HepG2 (cell line): ENCODE measurements around the gene ISCA1. TPM values are rescaled to one million over a fixed set of nuclear protein-coding genes. Genes with fewer than 3 reads are reported as not detected.

Source experiments
- HNRNPUL1 ChIP-seq: fragments of 200-400 bp; formaldehyde crosslinking; IDR thresholded peaks from 2 replicates; pipeline ENCODE4 v1.6.1; 2017; ENCODE audit warnings: low read depth, mild to moderate bottlenecking, low read length, moderate library complexity
- NFKB2 ChIP-seq: sonication (generic); formaldehyde crosslinking; IDR thresholded peaks from 2 replicates; pipeline ENCODE4 v1.4.0; 2020; ENCODE audit warnings: missing genetic modification reagents, borderline replicate concordance
- PATZ1 ChIP-seq: sonication (generic); formaldehyde crosslinking; IDR thresholded peaks from 2 replicates; pipeline ENCODE4 v1.4.0; 2020; ENCODE audit warnings: missing genetic modification reagents
- SRSF1 ChIP-seq: fragments of 200-400 bp; formaldehyde crosslinking; optimal IDR thresholded peaks from 2 replicates; pipeline ENCODE3; 2017; ENCODE audit warnings: mild to moderate bottlenecking, low read depth, low read length, moderate library complexity
- TCF7 ChIP-seq: sonication (generic); IDR thresholded peaks from 2 replicates; pipeline ENCODE4 v1.6.1; 2016; ENCODE audit warnings: antibody characterized with exemption, low read depth
- ZBTB33 ChIP-seq: sonication (generic); formaldehyde crosslinking; IDR thresholded peaks from 2 replicates; pipeline ENCODE4 v1.4.0; 2020; ENCODE audit warnings: missing genetic modification reagents
- ZNF282 ChIP-seq: fragments of 450-650 bp; IDR thresholded peaks from 2 replicates; pipeline ENCODE4 v1.6.1; 2018; ENCODE audit not compliant: partially characterized antibody
- ZNF639 ChIP-seq: conservative IDR thresholded peaks from 2 replicates; pipeline ENCODE4 v1.6.1; 2018; ENCODE audit warnings: missing genetic modification reagents
- ZNF772 ChIP-seq: sonication (generic); formaldehyde crosslinking; IDR thresholded peaks from 2 replicates; pipeline ENCODE4 v1.5.0; 2020; ENCODE audit warnings: mild to moderate bottlenecking, missing genetic modification reagents
- ZNF891 ChIP-seq: sonication (generic); formaldehyde crosslinking; IDR thresholded peaks from 2 replicates; pipeline ENCODE4 v1.5.0; 2020; ENCODE audit warnings: mild to moderate bottlenecking, missing genetic modification reagents
- ZXDC ChIP-seq: sonication (generic); formaldehyde crosslinking; IDR thresholded peaks from 2 replicates; pipeline ENCODE4 v1.5.0; 2020; ENCODE audit warnings: mild to moderate bottlenecking, missing genetic modification reagents
- polyA plus RNA-seq, 8 experiments: library from polyadenylated mRNA; depleted of rRNA in 3 of 8; stranded (reverse) in 7 of 8; unstranded in 1 of 8; fragments of >200 nt; fragmentation: Illumina TruSeq in 4 of 8; extraction: Trizol in 4 of 8; gene quantifications; 2 replicates each; pipeline versions ENCODE4 v1.2.1 to v1.2.3, GENCODE V29; 2011 to 2016; ENCODE audit warnings: low read depth in 4 of 8, missing spikeins in 1 of 8, mixed read lengths in 1 of 8; ENCODE audit not compliant: insufficient read depth in 1 of 8
- total RNA-seq, 5 experiments: library from RNA; depleted of rRNA; stranded (reverse); fragments of >200 nt; fragmentation: Illumina TruSeq; extraction: Trizol; gene quantifications; 2 replicates each; pipeline ENCODE4 v1.2.3, GENCODE V29; 2016; ENCODE audit warnings: low read depth in 1 of 5
- TF ChIP-seq, protein P1 (sequence below): sonication (generic); formaldehyde crosslinking; IDR thresholded peaks from 2 replicates; pipeline ENCODE4 v1.8.1; 2023; ENCODE audit warnings: mild to moderate bottlenecking, inconsistent platforms, moderate library complexity, missing genetic modification reagents, borderline replicate concordance
- TF ChIP-seq, protein P2 (sequence below), 2 experiments: IDR thresholded peaks; 2 replicates each; pipeline ENCODE4 v1.6.1; 2011 to 2012; ENCODE audit warnings: low read length in 2 of 2, borderline replicate concordance in 1 of 2, low read depth in 1 of 2, mild to moderate bottlenecking in 1 of 2, moderate library complexity in 1 of 2

Gene ISCA1
- total and polyA plus RNA-seq, 2 of the 13 experiments (the other 11 are each of a cell fraction or from before 2014, with no cell fraction given), result 29.2 to 40.9 TPM

DNA sequence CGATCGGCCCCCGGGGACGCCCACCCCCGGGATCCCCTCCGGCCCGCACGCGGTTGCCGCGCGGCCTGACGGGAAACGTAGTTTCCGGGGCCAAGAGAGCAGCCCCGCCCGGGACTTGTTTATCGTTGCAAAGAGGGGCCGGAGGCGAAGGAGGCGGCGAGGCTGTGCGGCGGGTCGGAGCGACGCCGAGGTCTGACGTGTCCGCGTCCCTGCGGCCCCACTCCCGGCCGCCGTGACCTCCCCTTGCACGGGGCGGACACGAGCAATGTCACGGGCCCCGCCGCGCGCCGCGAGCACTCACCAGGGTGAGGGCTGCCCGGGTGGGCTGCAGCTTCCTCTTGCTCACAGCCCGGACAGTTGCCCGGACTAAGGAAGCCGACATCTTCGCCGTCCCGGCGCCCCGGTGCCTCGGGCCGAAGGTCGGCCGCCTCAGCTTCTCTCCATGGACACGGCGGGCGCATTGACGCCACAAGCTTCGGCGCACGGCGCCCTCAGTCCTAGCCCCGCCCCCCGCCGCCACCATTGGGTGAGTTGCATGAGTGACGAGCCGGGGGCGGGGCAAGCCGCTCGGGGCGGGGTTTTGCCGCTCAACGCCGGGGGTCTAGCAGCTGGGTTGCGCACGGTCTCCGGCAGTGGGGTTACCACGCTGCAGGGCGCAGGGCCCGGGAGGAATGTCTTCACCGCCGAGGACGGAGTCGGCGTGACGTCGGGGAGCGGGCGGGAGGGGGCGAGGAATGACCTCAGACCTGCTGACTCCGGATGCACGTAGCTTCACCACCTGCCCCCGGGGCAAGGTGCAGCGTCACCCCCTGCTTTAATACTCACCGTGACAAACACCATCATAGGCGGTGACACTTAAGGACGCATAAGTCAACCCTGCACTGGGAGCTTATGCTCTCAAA is at the start of gene ISCA1 (continued):
- TF ChIP-seq, protein P1, sequence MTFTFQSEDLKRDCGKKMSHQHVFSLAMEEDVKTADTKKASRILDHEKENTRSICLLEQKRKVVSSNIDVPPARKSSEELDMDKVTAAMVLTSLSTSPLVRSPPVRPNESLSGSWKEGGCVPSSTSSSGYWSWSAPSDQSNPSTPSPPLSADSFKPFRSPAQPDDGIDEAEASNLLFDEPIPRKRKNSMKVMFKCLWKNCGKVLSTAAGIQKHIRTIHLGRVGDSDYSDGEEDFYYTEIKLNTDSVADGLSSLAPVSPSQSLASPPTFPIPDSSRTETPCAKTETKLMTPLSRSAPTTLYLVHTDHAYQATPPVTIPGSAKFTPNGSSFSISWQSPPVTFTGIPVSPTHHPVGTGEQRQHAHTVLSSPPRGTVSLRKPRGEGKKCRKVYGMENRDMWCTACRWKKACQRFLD (CRISPR knock-in tag), result no peak; the same call in none of the 2 replicates
- TF ChIP-seq PATZ1 (CRISPR knock-in tag) (peak; percentile 98), SRSF1 (no peak), ZBTB33 (CRISPR knock-in tag) (no peak), ZNF891 (0 out of 2 replicates have a peak, but pooled peaks have one; percentile 12), ZNF772 (peak; percentile 79; the same call in 1 of the 2 replicates), ZNF282 (no peak), NFKB2 (CRISPR knock-in tag) (peak; percentile 5; the same call in 1 of the 2 replicates), TCF7 (no peak), ZXDC (CRISPR knock-in tag) (no peak; the same call in 1 of the 2 replicates), HNRNPUL1 (0 out of 2 replicates have a peak, but pooled peaks have one; percentile 44), ZNF639 (CRISPR knock-in tag) (peak; percentile 59; the same call in 1 of the 2 replicates)
- TF ChIP-seq, protein P2, sequence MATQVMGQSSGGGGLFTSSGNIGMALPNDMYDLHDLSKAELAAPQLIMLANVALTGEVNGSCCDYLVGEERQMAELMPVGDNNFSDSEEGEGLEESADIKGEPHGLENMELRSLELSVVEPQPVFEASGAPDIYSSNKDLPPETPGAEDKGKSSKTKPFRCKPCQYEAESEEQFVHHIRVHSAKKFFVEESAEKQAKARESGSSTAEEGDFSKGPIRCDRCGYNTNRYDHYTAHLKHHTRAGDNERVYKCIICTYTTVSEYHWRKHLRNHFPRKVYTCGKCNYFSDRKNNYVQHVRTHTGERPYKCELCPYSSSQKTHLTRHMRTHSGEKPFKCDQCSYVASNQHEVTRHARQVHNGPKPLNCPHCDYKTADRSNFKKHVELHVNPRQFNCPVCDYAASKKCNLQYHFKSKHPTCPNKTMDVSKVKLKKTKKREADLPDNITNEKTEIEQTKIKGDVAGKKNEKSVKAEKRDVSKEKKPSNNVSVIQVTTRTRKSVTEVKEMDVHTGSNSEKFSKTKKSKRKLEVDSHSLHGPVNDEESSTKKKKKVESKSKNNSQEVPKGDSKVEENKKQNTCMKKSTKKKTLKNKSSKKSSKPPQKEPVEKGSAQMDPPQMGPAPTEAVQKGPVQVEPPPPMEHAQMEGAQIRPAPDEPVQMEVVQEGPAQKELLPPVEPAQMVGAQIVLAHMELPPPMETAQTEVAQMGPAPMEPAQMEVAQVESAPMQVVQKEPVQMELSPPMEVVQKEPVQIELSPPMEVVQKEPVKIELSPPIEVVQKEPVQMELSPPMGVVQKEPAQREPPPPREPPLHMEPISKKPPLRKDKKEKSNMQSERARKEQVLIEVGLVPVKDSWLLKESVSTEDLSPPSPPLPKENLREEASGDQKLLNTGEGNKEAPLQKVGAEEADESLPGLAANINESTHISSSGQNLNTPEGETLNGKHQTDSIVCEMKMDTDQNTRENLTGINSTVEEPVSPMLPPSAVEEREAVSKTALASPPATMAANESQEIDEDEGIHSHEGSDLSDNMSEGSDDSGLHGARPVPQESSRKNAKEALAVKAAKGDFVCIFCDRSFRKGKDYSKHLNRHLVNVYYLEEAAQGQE (IDR thresholded peaks at IDR 0.05; ENCODE audit: borderline replicate concordance in 1 of 2, low read depth in 1 of 2, low read length in 2 of 2), result peak in 1 of 2 experiments; percentile 43; a peak in 1 of 4 replicates
